AG04450 (cell line): ENCODE data around the gene OXNAD1. TPM values are rescaled to one million over a fixed set of nuclear protein-coding genes. Genes with fewer than 3 reads are reported as not detected.

Experiments
- CTCF ChIA-PET: fragments of 300-600, 350-600 bp; formaldehyde crosslinking; extraction: SDS; loops from one replicate; lab custom pipeline; 2022; ENCODE audit warnings: antibody characterized with exemption, inconsistent platforms; lab: Charles Lee
- POLR2A ChIA-PET: fragments of 350-600 bp; formaldehyde crosslinking; extraction: SDS; loops from one replicate; lab custom pipeline; 2021; ENCODE audit warnings: antibody characterized with exemption, inconsistent platforms; lab: Yijun Ruan, JAX
- DNase-seq: peaks from one replicate; pipeline ENCODE4 v3.0.0-alpha.2; 2011; ENCODE audit warnings: low read depth, low spot score
- H3K27ac ChIP-seq: one replicate; pipeline ENCODE4 v1.5.1; 2012; ENCODE audit warnings: low read depth, low read length, control low read depth
- H3K27me3 ChIP-seq: one replicate; pipeline ENCODE4 v1.6.0; 2012; ENCODE audit warnings: low read length; ENCODE audit not compliant: control insufficient read depth, insufficient read depth
- H3K4me3 ChIP-seq: 2 replicates; pipeline ENCODE4 v1.5.1; 2011; ENCODE audit warnings: mild to moderate bottlenecking, low read depth, low read length, control low read depth
- H3K9me3 ChIP-seq: 2 replicates; pipeline ENCODE4 v1.5.1; 2012; ENCODE audit warnings: low read length; ENCODE audit not compliant: control insufficient read depth, insufficient read depth
- CTCF ChIP-seq: IDR thresholded peaks from 2 replicates; pipeline ENCODE4 v1.5.1; 2011; ENCODE audit warnings: low read depth, low read length, control low read depth, inconsistent platforms
- polyA minus RNA-seq: library from RNA; depleted of rRNA, polyadenylated mRNA; stranded (reverse); fragments of >200 nt; gene quantifications from 2 replicates; pipeline ENCODE4 v1.2.3, GENCODE V29; 2011; rRNA and poly(A)+ RNA removed
- polyA plus RNA-seq: library from polyadenylated mRNA; depleted of rRNA; stranded (reverse); fragments of >200 nt; gene quantifications from 2 replicates; pipeline ENCODE4 v1.2.3, GENCODE V29; 2011; rRNA removed

The OXNAD1 gene
- polyA plus RNA-seq (7.9 and 9.0 TPM in 2 replicates), polyA minus RNA-seq (8.2 and 11.1 TPM in 2 replicates)

GRCh38 chr3:16264708-16265454 is at the start of gene OXNAD1, which contains the start of gene DPH3:
TSS of gene OXNAD1 (plus strand) at chr3:16265212. CDS start at chr3:16270953, 5,741 bp downstream.
TSS of gene DPH3 (minus strand) at chr3:16264943. CDS start at chr3:16264876, 67 bp downstream.
- H3K27ac ChIP-seq = peak within 1 kb of the TSS; percentile 83
- 0 out of 2 replicates have a peak, but pooled peaks have one; percentile 7 for TF ChIP-seq CTCF
- CTCF ChIA-PET = interaction anchor here (0.6 to 5.7 kb wide), 4 partner anchors 286 to 1072 kb away, joined by 3 to 80 read pairs (median 11); no protein-coding TSS in a partner anchor
- peak within 1 kb of the TSS; percentile 92 for H3K4me3 ChIP-seq
- DNase-seq = peak; percentile 99
- POLR2A ChIA-PET = interaction anchor here (0.6 kb wide), 1 partner anchor 468 kb away, joined by 6 read pairs; no protein-coding TSS in a partner anchor
- H3K9me3 ChIP-seq = no peaks in the 10 kb centered on the region
- H3K27me3 ChIP-seq = no peaks in the 10 kb centered on the region

GRCh38 chr3:16216373-16216935 is 48.6 kb upstream of the OXNAD1 start:
- DNase-seq = no peak
- CTCF ChIA-PET = no interaction called here
- Histone ChIP-seq H3K4me3 (no peak overlapping the region), H3K27ac (no peak overlapping the region), H3K27me3 (no peaks in the 10 kb centered on the region), H3K9me3 (no peaks in the 10 kb centered on the region)
- POLR2A ChIA-PET = no interaction called here
- TF ChIP-seq CTCF = no peak

- no peak overlapping the region for H3K27ac ChIP-seq
- no peak for TF ChIP-seq CTCF
- no peak for DNase-seq
- no peak overlapping the region for H3K4me3 ChIP-seq
- ChIA-PET POLR2A (no interaction called here), CTCF (no interaction called here)
- H3K27me3 ChIP-seq = no peaks in the 10 kb centered on the region
- H3K9me3 ChIP-seq = no peaks in the 10 kb centered on the region
These were observed 45.2 kb upstream of the OXNAD1 start for GRCh38 chr3:16219777-16220176.

- no peaks in the 10 kb centered on the region for H3K9me3 ChIP-seq
- H3K4me3 ChIP-seq = no peak overlapping the region
- no peak overlapping the region for H3K27ac ChIP-seq
- ChIA-PET CTCF (no interaction called here), POLR2A (interaction anchor here (1.0 kb wide), 1 partner anchor 9 kb away, joined by 3 read pairs; no protein-coding TSS in a partner anchor)
- no peak for DNase-seq
- no peaks in the 10 kb centered on the region for H3K27me3 ChIP-seq
- TF ChIP-seq CTCF = no peak
These were observed 43.0 kb upstream of the OXNAD1 start for GRCh38 chr3:16221990-16222389.

GRCh38 chr3:16222547-16222946 is 42.5 kb upstream of the OXNAD1 start:
- H3K27me3 ChIP-seq = no peaks in the 10 kb centered on the region
- no peak overlapping the region for H3K27ac ChIP-seq
- no peak for DNase-seq
- POLR2A ChIA-PET = interaction anchor here (1.0 kb wide), 1 partner anchor 9 kb away, joined by 3 read pairs; no protein-coding TSS in a partner anchor
- CTCF ChIA-PET = no interaction called here
- no peaks in the 10 kb centered on the region for H3K9me3 ChIP-seq
- no peak overlapping the region for H3K4me3 ChIP-seq
- no peak for TF ChIP-seq CTCF
